Endometrium (tissue), 2 donors: ENCODE data around the gene FPR1.

Experiments used
- FAIRE-seq: peaks from 2 replicates; lab custom pipeline; 2012; peaks lifted over from hg19 to GRCh38; lab: Jason Lieb, UNC
- donor health status: control.
- donor health status: control.

Gene FPR1

GRCh38 chr19:51735759-51736449 is 15.8 kb downstream of the FPR1 start:
- FAIRE-seq: no peak

- no peak for FAIRE-seq
These were observed 17.7 kb downstream of the FPR1 start for GRCh38 chr19:51733742-51734522.

GRCh38 chr19:51729781-51730180 is 21.9 kb downstream of the FPR1 start:
- no peak for FAIRE-seq

- no peak for FAIRE-seq
These were observed 24.3 kb downstream of the FPR1 start for GRCh38 chr19:51727349-51727880.

- FAIRE-seq: no peak
These were observed 25.6 kb downstream of the FPR1 start for GRCh38 chr19:51726049-51726448.

GRCh38 chr19:51724543-51724942 is 27.1 kb downstream of the FPR1 start:
- FAIRE-seq: no peak

GRCh38 chr19:51722492-51722891 is 29.2 kb downstream of the FPR1 start:
- FAIRE-seq: no peak

- no peak for FAIRE-seq
These were observed 29.8 kb downstream of the FPR1 start for GRCh38 chr19:51721905-51722304.

- FAIRE-seq: no peak
These were observed 32.3 kb downstream of the FPR1 start for GRCh38 chr19:51719251-51719988.

GRCh38 chr19:51716925-51717324 is 34.8 kb downstream of the FPR1 start:
- no peak for FAIRE-seq

- no peak for FAIRE-seq
These were observed 35.8 kb downstream of the FPR1 start for GRCh38 chr19:51715850-51716249.

- FAIRE-seq: no peak
These were observed 36.8 kb downstream of the FPR1 start for GRCh38 chr19:51714848-51715247.

- FAIRE-seq: no peak
These were observed 38.1 kb downstream of the FPR1 start for GRCh38 chr19:51713319-51714285.

GRCh38 chr19:51712461-51713081 is 39.1 kb downstream of the FPR1 start:
- FAIRE-seq: no peak

GRCh38 chr19:51711702-51712101 is 40.0 kb downstream of the FPR1 start:
- no peak for FAIRE-seq

GRCh38 chr19:51710163-51710562 is 41.5 kb downstream of the FPR1 start:
- no peak for FAIRE-seq

- no peak for FAIRE-seq
These were observed 42.1 kb downstream of the FPR1 start for GRCh38 chr19:51709575-51709974.

- FAIRE-seq: no peak
These were observed 42.9 kb downstream of the FPR1 start for GRCh38 chr19:51708811-51709210.

GRCh38 chr19:51706885-51707284 is 44.8 kb downstream of the FPR1 start:
- no peak for FAIRE-seq

- no peak for FAIRE-seq
These were observed 45.4 kb downstream of the FPR1 start for GRCh38 chr19:51706296-51706695.

GRCh38 chr19:51704626-51705025 is 47.1 kb downstream of the FPR1 start:
- no peak for FAIRE-seq
